ENCODE data around the gene TLX1.

TLX1 gene

GRCh38 chr10:101134299-101135127, 3.4 kb downstream of the TLX1 start:
- no peak for DNase-seq

GRCh38 chr10:101135141-101136006, 4.3 kb downstream of the TLX1 start:
- DNase-seq: no peak

GRCh38 chr10:101136007-101136707, 5.1 kb downstream of the TLX1 start:
- no peak for DNase-seq

- DNase-seq: no peak
These were observed 5.6 kb downstream of the TLX1 start for GRCh38 chr10:101136708-101137121.

- no peak for DNase-seq
These were observed 6.2 kb downstream of the TLX1 start for GRCh38 chr10:101137271-101137670.

GRCh38 chr10:101138788-101139420, 7.8 kb downstream of the TLX1 start:
- DNase-seq: no peak

- no peak for DNase-seq
These were observed 8.4 kb downstream of the TLX1 start for GRCh38 chr10:101139421-101139911.

- no peak for DNase-seq
These were observed 9.2 kb downstream of the TLX1 start for GRCh38 chr10:101140084-101140949.

GRCh38 chr10:101140950-101141615, 10.0 kb downstream of the TLX1 start:
- no peak for DNase-seq

GRCh38 chr10:101141616-101142532, 10.8 kb downstream of the TLX1 start:
- DNase-seq: peak; percentile 87

GRCh38 chr10:101142533-101143344, 11.6 kb downstream of the TLX1 start:
- DNase-seq: no peak

- DNase-seq: no peak
These were observed 12.2 kb downstream of the TLX1 start for GRCh38 chr10:101143345-101143630.

GRCh38 chr10:101144053-101144452, 13.0 kb downstream of the TLX1 start:
- no peak for DNase-seq

- no peak for DNase-seq
These were observed 14.0 kb downstream of the TLX1 start for GRCh38 chr10:101145145-101145544.

GRCh38 chr10:101145750-101146391, 14.8 kb downstream of the TLX1 start:
- no peak for DNase-seq

- DNase-seq: no peak
These were observed 15.5 kb downstream of the TLX1 start for GRCh38 chr10:101146392-101147251.

- no peak for DNase-seq
These were observed 20.3 kb downstream of the TLX1 start for GRCh38 chr10:101151395-101151794.

GRCh38 chr10:101152316-101152715, 21.2 kb downstream of the TLX1 start:
- no peak for DNase-seq
